NAMALWA (cell line): ENCODE results near the gene COX7A2L.

ENCODE experiments used
- DNase-seq: peaks from one replicate; pipeline ENCODE4 v3.0.0-alpha.2; 2015; ENCODE audit warnings: low spot score

COX7A2L gene

DNA sequence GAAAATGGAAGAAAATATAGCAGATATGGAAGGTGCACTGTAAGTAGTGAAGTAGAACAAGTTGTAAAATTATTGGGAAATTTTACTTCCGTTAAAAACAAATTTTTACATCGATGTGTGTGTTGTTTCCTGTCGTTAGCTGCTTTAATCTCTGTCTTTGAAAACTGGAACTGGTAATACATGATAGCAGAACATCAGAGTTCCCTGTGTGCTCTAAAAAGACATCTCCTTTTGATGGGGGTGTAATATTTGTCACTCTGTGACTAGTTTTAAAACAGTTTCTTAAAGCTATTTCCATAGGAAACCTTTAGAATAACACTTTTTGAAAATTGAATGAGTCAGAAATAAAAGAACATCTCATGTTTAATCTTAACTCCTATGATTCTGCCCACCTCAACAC lies 43.5 kb downstream of the COX7A2L start:
- no peak for DNase-seq

DNA sequence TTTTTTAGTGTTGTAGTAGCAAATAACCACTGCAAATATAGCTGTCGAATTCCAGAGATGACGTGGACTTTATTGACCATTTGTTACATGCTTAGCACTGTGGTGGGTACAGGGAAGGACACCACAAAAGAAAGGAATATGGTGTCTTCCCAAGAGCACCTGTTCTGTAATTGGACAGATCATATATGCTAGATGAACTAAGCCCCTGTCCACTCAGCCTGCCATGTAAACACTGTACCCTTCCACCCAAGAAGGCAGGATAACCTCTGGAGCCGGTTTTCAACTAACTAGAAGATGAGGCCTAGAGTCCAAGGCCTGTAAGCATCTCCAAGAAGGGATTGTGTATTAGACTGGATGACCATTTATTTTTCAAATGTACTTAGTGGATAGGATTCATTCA lies 44.1 kb downstream of the COX7A2L start:
- DNase-seq: no peak

DNA sequence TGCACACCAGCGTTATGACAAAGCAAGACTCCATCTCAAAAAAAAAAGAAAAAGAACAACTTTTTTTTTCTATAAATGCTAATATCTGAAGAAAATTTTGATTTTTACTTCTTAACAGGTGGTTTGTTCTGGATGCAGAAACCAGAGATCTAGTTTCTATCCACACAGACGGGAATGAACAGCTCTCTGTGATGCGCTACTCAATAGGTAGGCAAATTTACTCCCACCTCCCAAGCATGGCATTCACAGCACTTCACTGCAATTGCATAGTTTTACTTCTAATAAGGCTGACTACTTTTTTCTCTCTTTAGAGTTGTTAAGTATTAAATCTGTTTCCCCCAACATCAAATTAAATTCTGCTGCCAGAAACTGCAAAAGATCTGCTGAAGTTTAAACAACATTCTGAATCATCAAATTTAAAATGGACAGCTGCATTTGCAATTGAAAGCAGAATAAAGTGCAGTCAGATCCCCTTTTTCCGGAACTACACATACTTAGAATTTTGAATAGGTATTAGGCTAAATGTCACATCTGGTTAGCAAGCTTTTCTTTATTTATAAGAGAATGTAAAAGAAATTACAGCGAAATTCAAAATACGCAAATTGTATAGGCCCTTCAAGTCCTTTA lies 45.1 kb downstream of the COX7A2L start:
- DNase-seq: no peak

DNA sequence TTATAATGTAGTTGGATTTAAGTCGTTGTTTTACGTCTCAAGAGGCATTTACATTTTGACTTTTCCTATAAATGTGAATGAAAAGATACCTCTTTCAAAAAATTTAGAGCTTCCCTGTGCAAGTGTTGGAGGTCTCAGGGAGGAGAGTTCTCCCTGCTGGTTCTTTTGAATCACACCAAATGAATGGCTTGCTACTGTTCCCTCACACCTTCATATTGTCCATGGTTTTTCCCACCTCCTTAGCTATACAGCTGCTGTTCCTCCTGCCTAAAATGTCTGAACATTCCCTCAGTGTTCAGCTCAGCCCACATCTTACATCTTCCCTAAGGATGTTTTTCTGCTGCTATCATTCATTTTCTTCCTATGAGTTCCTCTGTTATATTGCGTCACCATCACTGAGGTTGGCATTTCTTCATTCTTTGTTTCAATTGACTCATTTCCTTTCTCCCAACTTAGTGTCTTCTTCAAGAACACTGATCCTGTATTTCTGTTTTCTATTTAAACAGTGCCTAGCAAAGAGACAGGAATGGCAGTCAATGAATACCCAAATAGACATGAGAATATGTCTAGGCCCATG lies 46.0 kb downstream of the COX7A2L start:
- no peak for DNase-seq

DNA sequence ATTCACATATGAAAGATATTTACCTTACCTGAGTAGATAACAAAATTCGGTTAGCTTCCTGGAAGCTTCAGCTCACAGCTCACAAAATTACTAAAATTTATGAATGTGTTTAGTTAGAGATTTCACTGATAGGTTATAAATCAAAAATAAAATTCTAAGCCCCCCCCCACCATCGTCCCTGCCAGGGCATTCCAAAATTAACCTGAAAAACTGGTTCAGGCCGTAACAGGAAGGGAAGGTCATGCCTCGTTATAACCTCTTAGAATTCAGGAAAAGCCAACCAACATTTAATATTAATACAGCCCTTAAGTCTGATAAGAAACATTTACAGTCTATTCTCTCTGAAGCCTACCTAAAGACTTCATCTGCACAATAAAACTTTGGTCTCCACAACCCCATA lies 48.9 kb downstream of the COX7A2L start:
- DNase-seq: no peak

DNA sequence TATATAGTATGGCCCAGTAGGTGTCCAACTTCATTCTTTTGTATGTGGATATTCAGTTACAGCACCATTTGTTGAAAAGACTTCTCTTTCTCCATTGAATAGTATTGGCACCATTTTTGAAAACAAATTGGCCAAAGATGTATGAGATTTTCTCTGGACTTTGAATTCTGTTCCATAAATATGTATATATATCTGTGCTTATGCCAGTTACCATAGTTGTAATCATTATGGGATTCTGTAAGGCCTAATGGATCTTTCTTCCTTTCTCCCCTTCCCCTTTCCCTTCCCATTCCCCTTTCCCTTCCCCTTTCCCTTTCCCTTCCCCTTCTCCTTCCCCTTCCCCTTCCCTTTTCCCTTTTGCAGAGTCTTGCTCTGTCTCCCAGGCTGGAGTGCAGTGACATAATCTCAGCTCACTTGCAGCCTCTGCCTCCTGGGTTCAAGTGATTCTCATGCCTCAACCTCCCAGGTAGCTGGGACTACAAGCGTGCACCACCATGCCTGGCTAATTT lies 51.0 kb downstream of the COX7A2L start:
- DNase-seq: no peak

DNA sequence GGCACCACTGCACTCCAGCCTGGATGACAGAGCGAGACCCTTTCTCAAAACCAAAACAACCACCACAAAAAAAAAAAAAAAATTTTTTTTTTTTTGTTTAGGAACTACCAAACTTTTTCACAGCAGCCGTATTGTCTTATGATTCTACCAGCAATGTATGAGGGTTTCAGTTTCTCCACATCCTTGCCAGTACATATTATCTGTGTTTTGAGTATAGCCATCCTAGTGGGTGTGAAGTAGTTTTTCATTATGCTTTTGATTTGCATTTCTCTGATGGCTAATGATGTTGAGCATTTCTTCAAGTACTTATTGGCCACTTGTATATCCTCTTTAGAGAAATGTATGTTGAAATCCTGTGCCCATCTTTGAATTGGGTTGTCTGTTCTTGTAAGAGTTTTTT lies 51.7 kb downstream of the COX7A2L start:
- DNase-seq: no peak

DNA sequence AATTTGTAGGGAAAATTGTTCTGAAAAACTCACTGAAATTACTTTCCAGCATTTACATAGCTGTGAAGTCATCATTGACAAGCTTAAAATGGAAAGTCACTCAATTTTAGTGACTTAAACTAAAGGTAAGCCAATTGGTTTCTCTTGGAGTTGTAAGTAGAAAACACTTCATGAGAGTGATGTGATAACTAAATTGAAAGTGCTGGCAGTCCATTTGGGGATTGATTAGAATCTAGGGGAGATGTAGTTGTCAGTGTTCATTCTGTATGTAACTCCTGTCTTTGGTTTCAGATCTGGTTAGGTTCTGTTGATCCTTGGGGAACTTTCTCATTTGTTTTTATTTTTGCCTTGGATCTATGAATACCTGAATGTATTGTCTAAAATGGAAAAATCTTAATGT lies 53.8 kb downstream of the COX7A2L start:
- no peak for DNase-seq

DNA sequence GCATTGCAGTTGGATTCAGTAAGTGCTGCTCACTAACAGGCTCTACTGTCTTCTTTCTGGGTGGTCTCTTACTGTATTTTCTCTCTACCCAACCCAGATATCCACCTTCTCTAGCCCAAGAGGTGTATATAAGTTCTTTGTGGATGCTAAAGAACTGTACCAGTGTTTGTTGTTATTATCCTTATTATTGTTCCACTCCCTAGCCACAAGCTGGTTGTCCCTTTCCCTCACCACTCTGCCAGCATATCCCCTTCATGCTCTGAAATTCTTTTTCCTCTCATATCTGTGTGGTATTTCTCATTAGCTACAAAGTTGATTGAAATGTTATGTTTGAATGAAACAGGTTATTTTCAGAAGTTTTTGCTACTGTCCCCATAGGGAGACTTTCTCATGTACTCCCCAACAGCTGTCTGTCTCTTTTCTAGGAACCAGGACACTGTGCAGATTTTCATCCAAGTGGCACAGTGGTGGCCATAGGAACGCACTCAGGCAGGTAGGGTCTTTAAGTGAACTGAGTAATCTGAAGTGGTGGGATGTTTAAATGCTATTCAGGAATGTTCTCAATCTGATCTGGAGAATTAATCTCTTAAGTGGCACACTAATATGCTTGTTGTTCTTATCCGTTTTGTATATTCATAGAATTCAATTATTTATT lies 56.8 kb downstream of the COX7A2L start:
- DNase-seq: no peak

DNA sequence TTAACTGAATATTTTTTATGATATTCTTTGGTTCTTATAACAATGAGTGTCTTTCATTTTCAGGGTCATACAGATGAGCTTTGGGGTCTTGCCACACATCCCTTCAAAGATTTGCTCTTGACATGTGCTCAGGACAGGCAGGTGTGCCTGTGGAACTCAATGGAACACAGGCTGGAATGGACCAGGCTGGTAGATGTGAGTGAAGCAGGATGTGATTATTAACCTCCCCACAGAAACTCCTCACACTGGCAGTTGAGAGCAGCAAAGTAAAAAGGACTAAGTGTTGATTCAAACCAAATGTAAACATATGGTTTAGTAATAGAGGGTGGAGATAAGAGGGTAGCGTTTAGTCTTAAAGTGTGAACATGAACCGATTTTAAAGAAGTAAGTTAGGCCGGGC lies 57.8 kb downstream of the COX7A2L start:
- no peak for DNase-seq

DNA sequence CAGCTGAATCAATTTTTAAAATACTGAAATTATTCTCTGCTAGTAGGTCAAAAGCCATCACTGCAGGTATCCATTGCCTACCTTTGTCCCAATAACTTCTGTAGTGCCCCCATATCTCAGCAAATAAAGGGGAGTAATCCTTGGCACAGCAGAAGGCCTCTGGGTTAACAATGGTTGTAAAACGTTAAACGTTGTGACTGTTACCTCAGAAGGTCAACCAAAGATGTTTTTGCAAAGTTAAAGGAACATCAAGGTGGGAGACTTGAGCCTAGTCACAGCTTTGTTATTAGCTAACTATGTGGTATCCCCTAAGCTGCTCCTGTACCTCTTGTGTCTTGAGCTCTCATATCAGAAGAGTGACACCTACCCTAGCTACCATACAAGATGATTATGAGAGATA lies 60.5 kb downstream of the COX7A2L start:
- DNase-seq: no peak
